Measurements from ENCODE around the gene PAX5.

Gene PAX5

DNA sequence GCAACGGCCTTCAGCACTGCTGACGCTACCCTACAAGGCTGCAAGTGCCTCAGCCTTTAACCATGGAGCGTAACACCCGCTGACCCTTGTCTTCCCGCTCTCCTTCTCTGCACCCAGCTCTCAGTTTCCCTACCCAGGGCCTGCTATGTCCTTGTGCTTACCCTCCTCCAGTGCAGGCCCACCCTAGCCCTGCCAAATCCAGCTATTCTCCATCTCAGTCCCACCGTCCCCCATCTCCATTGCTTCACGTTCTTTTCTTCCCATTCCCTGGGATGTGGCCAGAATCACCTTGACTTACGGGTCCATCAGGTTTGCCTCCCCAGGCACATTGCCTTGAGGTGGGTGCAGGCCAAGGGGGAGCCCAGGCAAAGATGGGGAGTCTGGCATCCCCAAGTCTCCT lies 91.2 kb downstream of the PAX5 start:
- TF ChIP-seq USF1 (IDR thresholded peaks at IDR 0.05) (no peak), RAD21 (IDR thresholded peaks at IDR 0.05; ENCODE audit: low read depth) (no peak), EP300 (IDR thresholded peaks at IDR 0.05; ENCODE audit: borderline replicate concordance) (no peak)

DNA sequence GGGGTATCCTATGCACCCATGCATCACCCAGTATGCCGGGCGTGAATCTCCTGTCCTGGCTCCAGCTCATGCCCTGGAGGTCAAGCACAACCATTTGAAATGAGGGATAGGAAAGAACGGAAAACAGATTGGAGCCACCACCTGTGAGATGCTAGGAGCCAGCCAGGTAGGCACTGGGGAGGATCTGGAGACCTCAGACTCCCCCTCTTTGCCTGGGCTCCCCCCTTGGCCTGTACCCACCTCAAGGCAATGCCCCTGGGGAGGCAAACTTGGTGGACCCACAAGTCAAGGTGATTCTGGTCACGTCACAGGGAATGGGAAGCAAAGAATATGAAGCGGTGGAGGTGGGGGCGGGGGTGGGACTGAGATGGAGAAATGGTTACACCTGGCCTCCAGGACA lies 92.6 kb downstream of the PAX5 start:
- TF ChIP-seq, protein P1, sequence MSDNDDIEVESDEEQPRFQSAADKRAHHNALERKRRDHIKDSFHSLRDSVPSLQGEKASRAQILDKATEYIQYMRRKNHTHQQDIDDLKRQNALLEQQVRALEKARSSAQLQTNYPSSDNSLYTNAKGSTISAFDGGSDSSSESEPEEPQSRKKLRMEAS (IDR thresholded peaks at IDR 0.05): no peak
- TF ChIP-seq CEBPB (IDR thresholded peaks at IDR 0.05) (no peak), REST (IDR thresholded peaks at IDR 0.05; ENCODE audit: low read depth) (no peak), EGR1 (IDR thresholded peaks at IDR 0.05) (no peak), USF1 (IDR thresholded peaks at IDR 0.05) (no peak), ZBTB7A (IDR thresholded peaks at IDR 0.05; ENCODE audit: low read depth) (no peak), TCF12 (IDR thresholded peaks at IDR 0.05; ENCODE audit: low read depth) (no peak), FOXM1 (IDR thresholded peaks at IDR 0.05; ENCODE audit: borderline replicate concordance, low read depth) (no peak), TAF1 (IDR thresholded peaks at IDR 0.05; ENCODE audit: low read depth) (no peak), RAD21 (IDR thresholded peaks at IDR 0.05; ENCODE audit: low read depth) (no peak), EP300 (IDR thresholded peaks at IDR 0.05; ENCODE audit: borderline replicate concordance) (no peak), TEAD4 (IDR thresholded peaks at IDR 0.05) (no peak), YY1 (IDR thresholded peaks at IDR 0.05; ENCODE audit: low read depth) (no peak), NFIC (IDR thresholded peaks at IDR 0.05) (no peak), CREB1 (IDR thresholded peaks at IDR 0.05; ENCODE audit: low read depth) (no peak)

DNA sequence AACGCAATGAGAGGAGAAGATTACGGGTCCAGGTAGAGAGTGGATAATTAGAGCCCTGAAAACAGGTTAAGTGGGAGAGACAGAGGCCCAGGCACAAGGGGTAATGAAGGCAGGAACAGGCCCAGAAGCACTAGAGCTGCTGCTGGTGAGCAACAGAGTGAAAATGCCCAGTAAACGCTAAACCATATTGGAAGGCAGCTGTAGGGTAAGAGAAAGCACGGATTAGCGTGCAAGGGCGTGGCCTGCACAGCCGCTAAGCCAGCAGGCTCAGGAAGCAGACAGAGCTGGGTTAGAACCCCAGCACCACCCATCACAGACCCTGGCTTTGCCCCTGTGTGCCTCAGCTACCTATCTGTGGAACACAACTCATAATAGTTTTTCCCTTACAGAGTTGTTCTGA lies 93.2 kb downstream of the PAX5 start:
- TF ChIP-seq ZBTB7A (IDR thresholded peaks at IDR 0.05; ENCODE audit: low read depth): no peak

DNA sequence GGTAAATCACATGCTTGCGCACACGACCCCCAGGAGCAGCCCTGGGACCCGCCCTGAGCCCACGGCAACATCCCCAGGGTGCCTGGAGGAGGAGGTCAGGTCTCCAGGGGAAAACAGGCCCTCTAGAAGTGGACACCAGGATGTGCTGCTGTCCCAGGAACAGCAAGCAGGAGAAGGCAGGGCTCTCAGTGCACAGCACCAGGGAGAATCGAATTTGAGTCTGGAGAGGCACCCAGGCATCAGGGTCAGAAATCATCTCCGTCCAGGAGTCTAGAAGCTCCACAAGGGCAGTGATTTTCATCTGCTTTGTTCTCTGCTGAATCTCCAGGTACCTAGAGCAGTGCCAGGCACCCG lies 93.6 kb downstream of the PAX5 start:
- TF ChIP-seq YY1 (IDR thresholded peaks at IDR 0.05; ENCODE audit: low read depth) (no peak), CEBPB (IDR thresholded peaks at IDR 0.05) (no peak), TAF1 (IDR thresholded peaks at IDR 0.05; ENCODE audit: low read depth) (no peak), ZBTB7A (IDR thresholded peaks at IDR 0.05; ENCODE audit: low read depth) (no peak), TEAD4 (IDR thresholded peaks at IDR 0.05) (no peak), CREB1 (IDR thresholded peaks at IDR 0.05; ENCODE audit: low read depth) (no peak), USF1 (IDR thresholded peaks at IDR 0.05) (no peak), EGR1 (IDR thresholded peaks at IDR 0.05) (no peak), NFIC (IDR thresholded peaks at IDR 0.05) (no peak), REST (IDR thresholded peaks at IDR 0.05; ENCODE audit: low read depth) (no peak), TCF12 (IDR thresholded peaks at IDR 0.05; ENCODE audit: low read depth) (no peak), RAD21 (IDR thresholded peaks at IDR 0.05; ENCODE audit: low read depth) (no peak), FOXM1 (IDR thresholded peaks at IDR 0.05; ENCODE audit: borderline replicate concordance, low read depth) (no peak), EP300 (IDR thresholded peaks at IDR 0.05; ENCODE audit: borderline replicate concordance) (no peak)
- TF ChIP-seq, protein P1 (IDR thresholded peaks at IDR 0.05): no peak

- TF ChIP-seq TCF12 (IDR thresholded peaks at IDR 0.05; ENCODE audit: low read depth) (no peak), CEBPB (IDR thresholded peaks at IDR 0.05) (no peak), TAF1 (IDR thresholded peaks at IDR 0.05; ENCODE audit: low read depth) (no peak), USF1 (IDR thresholded peaks at IDR 0.05) (no peak), RAD21 (IDR thresholded peaks at IDR 0.05; ENCODE audit: low read depth) (no peak), NFIC (IDR thresholded peaks at IDR 0.05) (no peak), TEAD4 (IDR thresholded peaks at IDR 0.05) (no peak), CREB1 (IDR thresholded peaks at IDR 0.05; ENCODE audit: low read depth) (no peak), EGR1 (IDR thresholded peaks at IDR 0.05) (no peak), EP300 (IDR thresholded peaks at IDR 0.05; ENCODE audit: borderline replicate concordance) (no peak), REST (IDR thresholded peaks at IDR 0.05; ENCODE audit: low read depth) (no peak)
- TF ChIP-seq, protein P1 (IDR thresholded peaks at IDR 0.05): no peak
Measured at GRCh38 chr9:36939655-36940499, 94.2 kb downstream of the PAX5 start.
